Sigmoid colon (tissue), 7 donors: Measurements from ENCODE around the gene ARID5B. TPM values are rescaled to one million over a fixed set of nuclear protein-coding genes. Genes with fewer than 3 reads are reported as not detected.

Source experiments
- DNase-seq: peaks from one replicate; pipeline ENCODE4 v3.0.0-alpha.2; 2019
- H3K27ac ChIP-seq, 4 donors: fragments of 200-600 bp; sonication (generic); one replicate each; pipeline ENCODE4 v1.5.1; 2016 to 2019; ENCODE audit warnings: mild to moderate bottlenecking in 1 of 4
- H3K27me3 ChIP-seq, 3 donors: fragments of 200-600 bp; sonication (generic); one replicate each; pipeline ENCODE4 v1.5.1; 2019; ENCODE audit warnings: mild to moderate bottlenecking in 1 of 3
- H3K36me3 ChIP-seq, 4 donors: fragments of 200-600 bp; sonication (generic); one replicate each; pipeline ENCODE4 v1.5.1; 2016 to 2019
- H3K4me1 ChIP-seq, 4 donors: fragments of 200-600 bp; sonication (generic); one replicate each; pipeline ENCODE4 v1.5.1; 2017 to 2019
- H3K4me3 ChIP-seq, 4 donors: fragments of 200-600 bp; sonication (generic); one replicate each; pipeline ENCODE4 v1.5.1; 2017 to 2019; ENCODE audit warnings: mild to moderate bottlenecking in 2 of 4, moderate library complexity in 1 of 4
- H3K9me3 ChIP-seq, 4 donors: fragments of 200-600 bp in 3 of 4; sonication (generic) in 3 of 4; one replicate each; pipeline versions ENCODE4 v1.5.1 to v1.6.1; 2013 to 2019
- CTCF ChIP-seq, 4 experiments: fragments of 450-650 bp in 3 of 4; fragments of 200-600 bp in 1 of 4; IDR thresholded peaks; one replicate each; pipeline ENCODE4 v1.5.1; 2016 to 2019; ENCODE audit warnings: antibody characterized with exemption in 4 of 4, mild to moderate bottlenecking in 3 of 4, moderate library complexity in 2 of 4
- EP300 ChIP-seq, 4 donors: sonication (generic); formaldehyde crosslinking; IDR thresholded peaks; one replicate each; pipeline ENCODE4 v1.6.1; 2017; ENCODE audit warnings: antibody characterized with exemption in 4 of 4
- POLR2A ChIP-seq, 2 donors: fragments of 450-650 bp; IDR thresholded peaks; one replicate each; pipeline ENCODE4 v1.6.1; 2016; ENCODE audit warnings: antibody characterized with exemption in 2 of 2, mild to moderate bottlenecking in 2 of 2, moderate library complexity in 2 of 2
- POLR2AphosphoS5 ChIP-seq, 4 donors: sonication (generic); formaldehyde crosslinking; IDR thresholded peaks; one replicate each; pipeline ENCODE4 v1.6.1; 2017; ENCODE audit warnings: antibody characterized with exemption in 4 of 4
- WGBS, 2 donors: extraction: QIAGEN DNeasy Blood & Tissue Kit; methylation state at CpG; one replicate each; pipeline ENCODE4 v1.1.7; 2013; 5-methylcytosine and 5-hydroxymethylcytosine counted together
- intact Hi-C: fragments of 100-400 bp; cut with DNase I; formaldehyde crosslinking; loops from one replicate; pipeline ENCODE4 v1.15.1; 2023
- polyA plus RNA-seq, 3 donors: library from polyadenylated mRNA; stranded (reverse); fragments of 200-250 nt; gene quantifications; one replicate each; pipeline ENCODE4 v1.2.3, GENCODE V29; 2013
- total RNA-seq, 4 donors: library from RNA; depleted of rRNA; stranded (reverse); fragments of >200 nt; gene quantifications; one replicate each; pipeline ENCODE4 v1.1.0, GENCODE V29; 2016
- donor health status: healthy with polysubstance abuse.
- donor health status: Bipolar disorder and iron deficiency.
- donor health status: healthy.

Gene ARID5B
- total and polyA plus RNA-seq, 7 donors: 2.3 to 109 (median 29.6) TPM

DNA sequence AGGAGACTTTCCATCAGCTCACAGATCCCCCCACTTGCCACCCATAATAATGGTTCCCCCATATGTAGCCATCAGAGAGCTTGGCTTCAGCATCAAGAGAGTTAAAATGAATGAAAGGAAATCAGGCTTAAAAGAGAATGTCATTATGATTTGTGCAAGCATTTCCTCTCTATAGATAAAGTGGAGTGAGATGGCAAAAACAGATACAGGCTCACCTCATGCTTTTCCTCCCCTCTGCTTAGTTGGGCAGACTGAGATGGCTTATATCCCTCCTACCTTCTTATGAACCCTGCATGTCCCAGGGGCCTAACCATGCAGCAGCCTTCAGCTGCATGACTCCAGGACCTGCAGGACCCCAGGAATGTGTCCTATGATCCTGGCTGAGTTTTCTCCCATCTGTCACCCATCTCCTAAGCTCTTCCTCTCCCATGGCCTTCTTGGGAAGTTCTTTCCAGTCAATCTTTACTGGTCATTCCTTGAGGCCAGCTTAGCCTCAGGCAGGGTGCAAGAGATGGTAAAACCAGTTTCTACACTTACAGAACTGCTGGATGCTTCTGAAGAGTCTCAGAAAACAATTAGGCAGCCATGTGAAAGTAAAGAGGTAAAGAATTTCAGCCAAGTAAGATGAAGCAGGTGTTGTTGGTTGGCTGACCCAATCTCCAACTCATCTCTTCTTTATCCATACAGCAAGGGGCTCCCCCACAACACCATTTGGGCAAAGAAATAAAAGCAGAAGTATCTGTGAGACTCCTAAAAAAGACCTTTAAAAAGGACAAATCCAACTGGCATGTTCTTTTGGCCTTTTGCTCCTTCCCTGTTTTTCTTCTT is 207.5 kb downstream of the ARID5B start:
- H3K4me3 ChIP-seq: no peak overlapping the region
- no peaks in the 10 kb centered on the region for H3K4me1 ChIP-seq
- H3K27ac ChIP-seq: no peak overlapping the region
- no peaks in the 10 kb centered on the region for H3K27me3 ChIP-seq
- H3K9me3 ChIP-seq: no peaks in the 10 kb centered on the region
- no peaks in the 10 kb centered on the region for H3K36me3 ChIP-seq
- TF ChIP-seq CTCF (IDR thresholded peaks at IDR 0.05) (no peak), POLR2AphosphoS5 (IDR thresholded peaks at IDR 0.05) (no peak), EP300 (IDR thresholded peaks at IDR 0.05) (no peak), POLR2A (IDR thresholded peaks at IDR 0.05) (no peak)
- intact Hi-C loops: no loop called here
- DNase-seq: no peak

- no peaks in the 10 kb centered on the region for H3K36me3 ChIP-seq
- no peak for DNase-seq
- no peak overlapping the region for H3K27ac ChIP-seq
- H3K27me3 ChIP-seq: no peaks in the 10 kb centered on the region
- 100% methylated on average over 1 of the region's 1 CpG for WGBS, 2 donors
- intact Hi-C loops: no loop called here
- TF ChIP-seq POLR2A (IDR thresholded peaks at IDR 0.05) (no peak), POLR2AphosphoS5 (IDR thresholded peaks at IDR 0.05) (no peak), EP300 (IDR thresholded peaks at IDR 0.05) (no peak), CTCF (IDR thresholded peaks at IDR 0.05) (no peak)
- no peak overlapping the region for H3K4me3 ChIP-seq
- H3K9me3 ChIP-seq: no peaks in the 10 kb centered on the region
- no peaks in the 10 kb centered on the region for H3K4me1 ChIP-seq
Observed at GRCh38 chr10:62109587-62110293, 208.2 kb downstream of the ARID5B start.

GRCh38 chr10:62112300-62112699 is 210.8 kb downstream of the ARID5B start:
- H3K4me3 ChIP-seq: no peak overlapping the region
- H3K9me3 ChIP-seq: no peaks in the 10 kb centered on the region
- H3K27ac ChIP-seq: no peak overlapping the region
- TF ChIP-seq CTCF (IDR thresholded peaks at IDR 0.05) (no peak), POLR2A (IDR thresholded peaks at IDR 0.05) (no peak)
- no peaks in the 10 kb centered on the region for H3K27me3 ChIP-seq
- intact Hi-C loops: no loop called here
- no peak for DNase-seq
- no peaks in the 10 kb centered on the region for H3K4me1 ChIP-seq
- H3K36me3 ChIP-seq: no peaks in the 10 kb centered on the region

- DNase-seq: no peak
- intact Hi-C loops: no loop called here
- TF ChIP-seq CTCF (IDR thresholded peaks at IDR 0.05) (no peak), EP300 (IDR thresholded peaks at IDR 0.05) (no peak), POLR2AphosphoS5 (IDR thresholded peaks at IDR 0.05) (no peak), POLR2A (IDR thresholded peaks at IDR 0.05) (no peak)
- Histone ChIP-seq H3K27me3 (no peaks in the 10 kb centered on the region), H3K27ac (no peak overlapping the region), H3K4me3 (no peak overlapping the region), H3K36me3 (no peaks in the 10 kb centered on the region), H3K4me1 (no peaks in the 10 kb centered on the region), H3K9me3 (no peaks in the 10 kb centered on the region)
- 83 to 86% methylated on average over 4 of the region's 4 CpGs for WGBS, 2 donors
Observed at GRCh38 chr10:62112963-62113362, 211.5 kb downstream of the ARID5B start.
